ENCODE results near the gene EHD3.

The EHD3 gene

GRCh38 chr2:31223749-31224148 lies 10.2 kb upstream of the EHD3 start:
- TF ChIP-seq CTCF (IDR thresholded peaks at IDR 0.05; ENCODE audit: borderline replicate concordance, control extremely low read depth, extremely low read depth, insufficient read depth, missing control alignments), result no peak
- in situ Hi-C loops (cut with MboI; ENCODE audit: low sequenced_read_pairs, unreplicated experiment), result no loop called here
- DNase-seq (ENCODE audit: low spot score), result no peak

GRCh38 chr2:31226266-31226665 lies 7.7 kb upstream of the EHD3 start:
- no peak for TF ChIP-seq CTCF (IDR thresholded peaks at IDR 0.05; ENCODE audit: borderline replicate concordance, control extremely low read depth, extremely low read depth, insufficient read depth, missing control alignments)
- in situ Hi-C loops (cut with MboI; ENCODE audit: low sequenced_read_pairs, unreplicated experiment), result no loop called here
- no peak for DNase-seq (ENCODE audit: low spot score)

- DNase-seq (ENCODE audit: low spot score), result no peak
- in situ Hi-C loops (cut with MboI; ENCODE audit: low sequenced_read_pairs, unreplicated experiment), result no loop called here
- TF ChIP-seq CTCF (IDR thresholded peaks at IDR 0.05; ENCODE audit: borderline replicate concordance, control extremely low read depth, extremely low read depth, insufficient read depth, missing control alignments), result no peak
Measured at GRCh38 chr2:31227110-31227509, 6.8 kb upstream of the EHD3 start.

- in situ Hi-C loops (cut with MboI; ENCODE audit: low sequenced_read_pairs, unreplicated experiment), result no loop called here
- TF ChIP-seq CTCF (IDR thresholded peaks at IDR 0.05; ENCODE audit: borderline replicate concordance, control extremely low read depth, extremely low read depth, insufficient read depth, missing control alignments), result no peak
- DNase-seq (ENCODE audit: low spot score), result no peak
Measured at GRCh38 chr2:31227711-31228125, 6.2 kb upstream of the EHD3 start.

- no peak for TF ChIP-seq CTCF (IDR thresholded peaks at IDR 0.05; ENCODE audit: borderline replicate concordance, control extremely low read depth, extremely low read depth, insufficient read depth, missing control alignments)
- in situ Hi-C loops (cut with MboI; ENCODE audit: low sequenced_read_pairs, unreplicated experiment), result no loop called here
- DNase-seq (ENCODE audit: low spot score), result no peak
Measured at GRCh38 chr2:31228717-31229116, 5.2 kb upstream of the EHD3 start.

GRCh38 chr2:31230751-31231150 lies 3.2 kb upstream of the EHD3 start:
- no peak for DNase-seq (ENCODE audit: low spot score)
- in situ Hi-C loops (cut with MboI; ENCODE audit: low sequenced_read_pairs, unreplicated experiment), result no loop called here
- TF ChIP-seq CTCF (IDR thresholded peaks at IDR 0.05; ENCODE audit: borderline replicate concordance, control extremely low read depth, extremely low read depth, insufficient read depth, missing control alignments), result no peak
